ENCODE results near the gene SERPINB5.

DNA sequence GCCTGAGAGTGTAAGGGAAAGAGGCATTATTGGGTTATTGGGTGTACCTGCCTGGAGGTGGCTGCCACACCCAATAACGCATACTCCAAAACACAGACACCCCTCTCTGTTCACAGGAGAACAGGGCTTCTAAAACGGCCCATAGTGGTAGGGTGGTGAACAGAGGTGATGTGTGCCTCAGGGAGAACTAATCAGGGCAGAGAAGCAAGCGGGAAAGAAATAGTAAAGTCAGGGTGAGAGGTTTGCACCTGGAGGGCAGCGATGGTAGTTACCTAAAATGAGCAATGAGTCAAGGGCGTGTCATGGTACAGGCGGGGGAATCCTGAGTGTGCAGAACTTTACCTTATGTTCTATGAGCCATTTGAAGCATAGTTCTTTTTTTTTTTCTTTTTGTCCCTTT, 32.9 kb upstream of the SERPINB5 start:
- TF ChIP-seq, protein P1, sequence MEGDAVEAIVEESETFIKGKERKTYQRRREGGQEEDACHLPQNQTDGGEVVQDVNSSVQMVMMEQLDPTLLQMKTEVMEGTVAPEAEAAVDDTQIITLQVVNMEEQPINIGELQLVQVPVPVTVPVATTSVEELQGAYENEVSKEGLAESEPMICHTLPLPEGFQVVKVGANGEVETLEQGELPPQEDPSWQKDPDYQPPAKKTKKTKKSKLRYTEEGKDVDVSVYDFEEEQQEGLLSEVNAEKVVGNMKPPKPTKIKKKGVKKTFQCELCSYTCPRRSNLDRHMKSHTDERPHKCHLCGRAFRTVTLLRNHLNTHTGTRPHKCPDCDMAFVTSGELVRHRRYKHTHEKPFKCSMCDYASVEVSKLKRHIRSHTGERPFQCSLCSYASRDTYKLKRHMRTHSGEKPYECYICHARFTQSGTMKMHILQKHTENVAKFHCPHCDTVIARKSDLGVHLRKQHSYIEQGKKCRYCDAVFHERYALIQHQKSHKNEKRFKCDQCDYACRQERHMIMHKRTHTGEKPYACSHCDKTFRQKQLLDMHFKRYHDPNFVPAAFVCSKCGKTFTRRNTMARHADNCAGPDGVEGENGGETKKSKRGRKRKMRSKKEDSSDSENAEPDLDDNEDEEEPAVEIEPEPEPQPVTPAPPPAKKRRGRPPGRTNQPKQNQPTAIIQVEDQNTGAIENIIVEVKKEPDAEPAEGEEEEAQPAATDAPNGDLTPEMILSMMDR (conservative IDR thresholded peaks at IDR 0.05; ENCODE audit: low read depth, low read length), result no peak
- TF ChIP-seq EZH2 (IDR thresholded peaks at IDR 0.05; ENCODE audit: borderline replicate concordance, low read depth, low read length, poor library complexity, severe bottlenecking), result no peak
